Measurements from ENCODE around the gene FAM222A. TPM values are rescaled to one million over a fixed set of nuclear protein-coding genes. Genes with fewer than 3 reads are reported as not detected.

The FAM222A gene
- total RNA-seq, 1 donor from 2014 or later: 0.58 TPM

DNA sequence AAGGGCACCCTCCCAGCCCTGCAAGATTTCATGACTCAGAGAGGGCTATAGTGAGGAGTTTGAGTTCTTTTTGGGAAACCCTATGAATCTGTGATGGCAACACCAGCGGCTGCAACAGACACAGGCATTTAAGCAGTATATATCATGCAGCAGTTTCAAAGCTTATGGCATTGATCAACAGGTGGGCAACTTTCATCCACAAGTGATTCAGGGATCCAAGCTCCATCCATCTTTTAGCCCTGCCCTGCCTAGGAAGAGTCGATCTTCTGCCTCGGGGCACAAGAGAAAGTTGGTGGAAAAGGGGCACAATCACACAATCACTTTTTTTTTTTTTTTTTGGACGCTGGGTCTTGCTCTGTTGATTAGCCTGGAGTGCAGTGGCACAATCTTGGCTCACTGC is 8.3 kb upstream of the FAM222A start:
- DNase-seq (ENCODE audit: low read depth): no peak
- TF ChIP-seq, protein P1, sequence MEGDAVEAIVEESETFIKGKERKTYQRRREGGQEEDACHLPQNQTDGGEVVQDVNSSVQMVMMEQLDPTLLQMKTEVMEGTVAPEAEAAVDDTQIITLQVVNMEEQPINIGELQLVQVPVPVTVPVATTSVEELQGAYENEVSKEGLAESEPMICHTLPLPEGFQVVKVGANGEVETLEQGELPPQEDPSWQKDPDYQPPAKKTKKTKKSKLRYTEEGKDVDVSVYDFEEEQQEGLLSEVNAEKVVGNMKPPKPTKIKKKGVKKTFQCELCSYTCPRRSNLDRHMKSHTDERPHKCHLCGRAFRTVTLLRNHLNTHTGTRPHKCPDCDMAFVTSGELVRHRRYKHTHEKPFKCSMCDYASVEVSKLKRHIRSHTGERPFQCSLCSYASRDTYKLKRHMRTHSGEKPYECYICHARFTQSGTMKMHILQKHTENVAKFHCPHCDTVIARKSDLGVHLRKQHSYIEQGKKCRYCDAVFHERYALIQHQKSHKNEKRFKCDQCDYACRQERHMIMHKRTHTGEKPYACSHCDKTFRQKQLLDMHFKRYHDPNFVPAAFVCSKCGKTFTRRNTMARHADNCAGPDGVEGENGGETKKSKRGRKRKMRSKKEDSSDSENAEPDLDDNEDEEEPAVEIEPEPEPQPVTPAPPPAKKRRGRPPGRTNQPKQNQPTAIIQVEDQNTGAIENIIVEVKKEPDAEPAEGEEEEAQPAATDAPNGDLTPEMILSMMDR (IDR thresholded peaks at IDR 0.05; ENCODE audit: insufficient read depth, low read length, poor library complexity, severe bottlenecking): no peak
- no peaks in the 10 kb centered on the region for H3K36me3 ChIP-seq (ENCODE audit: control insufficient read depth, insufficient read depth, low read length)
- no peak overlapping the region for H3K4me3 ChIP-seq (ENCODE audit: low read depth, low read length)
- H3K27me3 ChIP-seq (ENCODE audit: control insufficient read depth, insufficient read depth, low read length): peaks cover 5% of the 10 kb centered on the region

DNA sequence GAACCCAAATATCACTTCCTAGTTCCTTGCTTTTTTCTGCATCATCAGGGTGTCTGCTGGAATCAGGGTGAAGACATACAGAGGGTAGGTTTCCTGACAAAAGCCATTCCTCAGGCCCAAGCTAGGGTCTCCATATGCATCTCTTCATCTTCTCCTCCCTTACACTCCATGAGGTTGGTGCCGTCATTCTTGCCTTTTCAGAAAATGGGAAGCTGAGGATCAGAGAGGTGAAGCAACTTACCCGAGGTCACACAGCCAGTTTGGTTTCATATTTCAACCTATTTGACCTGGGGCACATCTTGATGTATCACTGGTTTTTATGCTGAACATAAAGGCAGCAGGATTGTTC is 7.3 kb upstream of the FAM222A start:
- peaks cover 12% of the 10 kb centered on the region for H3K27me3 ChIP-seq (ENCODE audit: control insufficient read depth, insufficient read depth, low read length)
- H3K36me3 ChIP-seq (ENCODE audit: control insufficient read depth, insufficient read depth, low read length): no peaks in the 10 kb centered on the region

DNA sequence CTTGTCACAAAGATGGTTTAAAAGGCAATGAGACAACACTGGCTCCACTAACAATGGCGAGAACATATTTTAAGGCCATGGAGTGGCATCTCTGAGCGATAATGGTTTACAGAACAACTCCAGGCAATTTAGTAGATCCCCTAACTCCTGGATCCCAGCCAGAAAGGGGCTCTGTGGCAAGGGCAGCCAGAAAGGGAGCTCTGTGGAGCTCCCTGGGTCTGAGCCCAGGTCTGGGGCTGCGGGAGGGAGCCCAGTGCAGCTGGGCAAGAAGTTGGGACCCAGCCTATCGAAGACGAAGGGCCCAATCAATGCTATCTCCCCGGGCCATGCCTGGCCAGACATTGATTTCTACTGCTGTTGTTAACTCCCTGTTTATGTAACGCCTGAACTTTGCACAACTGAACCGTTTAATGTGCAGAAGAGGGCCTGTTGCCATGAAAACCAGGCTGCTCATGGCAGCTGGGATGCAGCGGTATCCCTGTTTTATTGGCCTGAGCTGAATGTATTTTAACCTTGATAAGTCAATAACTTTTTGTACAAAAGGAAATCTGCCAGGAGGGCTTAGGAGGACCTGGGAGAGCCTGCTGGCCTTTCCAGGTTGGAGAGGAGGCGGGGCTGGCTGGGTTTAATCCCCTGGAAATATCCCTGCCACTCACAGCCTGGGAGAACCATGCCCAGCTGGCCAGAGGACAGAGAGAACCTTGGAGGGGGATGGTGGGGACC is 6.7 kb upstream of the FAM222A start:
- Histone ChIP-seq H3K36me3 (ENCODE audit: control insufficient read depth, insufficient read depth, low read length) (no peaks in the 10 kb centered on the region), H3K4me3 (ENCODE audit: low read depth, low read length) (no peak overlapping the region), H3K27me3 (ENCODE audit: control insufficient read depth, insufficient read depth, low read length) (peaks cover 16% of the 10 kb centered on the region)
- DNase-seq (ENCODE audit: low read depth): no peak
- TF ChIP-seq, protein P1 (IDR thresholded peaks at IDR 0.05; ENCODE audit: insufficient read depth, low read length, poor library complexity, severe bottlenecking): no peak

More for the DNA sequence above, 7.3 kb upstream of the FAM222A start:
- no peak overlapping the region for H3K4me3 ChIP-seq (ENCODE audit: low read depth, low read length)
- TF ChIP-seq, protein P1 (IDR thresholded peaks at IDR 0.05; ENCODE audit: insufficient read depth, low read length, poor library complexity, severe bottlenecking): no peak
- no peak for DNase-seq (ENCODE audit: low read depth)

DNA sequence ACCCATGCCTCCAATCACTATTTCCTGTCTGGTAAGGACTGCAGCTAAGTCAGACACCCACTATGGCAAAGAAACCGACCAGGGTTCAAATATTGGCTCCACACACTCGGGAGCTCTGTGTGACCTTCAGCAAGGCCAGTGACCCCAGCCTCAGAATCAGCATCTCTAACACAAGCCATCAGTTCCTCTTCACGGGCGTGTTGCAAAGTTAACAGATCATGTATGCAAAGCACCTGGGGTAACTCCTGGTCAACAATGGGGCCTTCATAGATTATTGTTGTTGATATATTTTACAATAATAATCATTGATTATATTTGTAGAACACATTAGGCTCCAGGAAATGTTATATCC is 6.2 kb upstream of the FAM222A start:
- no peak for DNase-seq (ENCODE audit: low read depth)
- Histone ChIP-seq H3K27me3 (ENCODE audit: control insufficient read depth, insufficient read depth, low read length) (peaks cover 22% of the 10 kb centered on the region), H3K36me3 (ENCODE audit: control insufficient read depth, insufficient read depth, low read length) (no peaks in the 10 kb centered on the region), H3K4me3 (ENCODE audit: low read depth, low read length) (no peak overlapping the region)
- TF ChIP-seq, protein P1 (IDR thresholded peaks at IDR 0.05; ENCODE audit: insufficient read depth, low read length, poor library complexity, severe bottlenecking): no peak

DNA sequence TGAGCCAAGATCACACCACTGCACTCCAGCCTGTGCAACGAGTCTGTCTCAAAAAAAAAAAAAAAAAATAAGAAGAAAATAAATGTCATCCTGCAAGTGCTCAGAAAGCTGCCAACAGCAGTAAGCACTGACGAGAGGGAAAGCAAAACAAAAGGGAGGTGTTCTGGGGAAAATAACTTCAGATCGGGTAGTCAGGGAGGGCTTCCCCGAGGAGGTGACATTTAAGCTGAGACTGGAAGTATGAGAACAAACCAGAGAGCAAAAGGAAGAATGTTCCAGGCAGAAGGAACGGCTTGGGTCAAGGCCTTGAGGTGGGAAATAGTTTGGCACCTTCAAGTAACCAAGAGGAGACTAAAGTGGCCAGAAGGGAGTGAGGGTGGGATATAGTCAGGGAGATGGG is 4.7 kb upstream of the FAM222A start:
- H3K27me3 ChIP-seq (ENCODE audit: control insufficient read depth, insufficient read depth, low read length): peaks cover 27% of the 10 kb centered on the region
- no peak for DNase-seq (ENCODE audit: low read depth)
- H3K36me3 ChIP-seq (ENCODE audit: control insufficient read depth, insufficient read depth, low read length): no peaks in the 10 kb centered on the region
- no peak overlapping the region for H3K4me3 ChIP-seq (ENCODE audit: low read depth, low read length)
- TF ChIP-seq, protein P1 (IDR thresholded peaks at IDR 0.05; ENCODE audit: insufficient read depth, low read length, poor library complexity, severe bottlenecking): no peak

DNA sequence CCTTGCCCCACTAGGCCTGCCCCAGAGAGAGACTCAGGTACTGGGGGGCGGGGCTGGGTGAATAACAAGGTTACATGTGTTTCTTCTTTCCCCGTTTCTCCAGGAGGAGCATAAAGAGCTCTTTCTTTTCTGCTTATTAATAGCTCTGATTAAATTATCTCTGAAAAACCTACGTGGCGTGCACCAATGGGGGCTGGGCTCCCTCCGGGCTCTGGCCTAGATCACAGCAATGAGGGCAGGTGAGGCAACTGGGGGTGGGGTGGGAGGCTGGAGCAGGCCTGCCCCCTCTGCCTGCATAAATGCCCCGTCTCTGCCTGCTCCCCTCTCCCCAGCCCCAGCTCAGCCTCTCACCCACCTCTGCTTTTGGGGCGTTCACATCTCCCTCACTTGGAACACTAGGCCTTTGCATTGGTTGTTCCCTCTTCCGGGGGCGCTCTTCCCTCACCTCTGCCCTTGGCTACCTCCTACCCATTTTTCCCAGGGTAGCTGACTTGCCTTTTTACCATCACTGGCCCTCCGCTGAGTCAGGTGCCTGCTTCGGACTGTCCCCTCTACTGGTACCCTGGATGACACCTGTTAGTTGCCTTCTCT is 4.1 kb upstream of the FAM222A start:
- Histone ChIP-seq H3K4me3 (ENCODE audit: low read depth, low read length) (no peak overlapping the region), H3K36me3 (ENCODE audit: control insufficient read depth, insufficient read depth, low read length) (no peaks in the 10 kb centered on the region), H3K27me3 (ENCODE audit: control insufficient read depth, insufficient read depth, low read length) (peaks cover 28% of the 10 kb centered on the region)
- DNase-seq (ENCODE audit: low read depth): no peak
- TF ChIP-seq, protein P1 (IDR thresholded peaks at IDR 0.05; ENCODE audit: insufficient read depth, low read length, poor library complexity, severe bottlenecking): no peak
